ENCODE data around the gene SORCS2.

GRCh38 chr4:7371210-7371941 lies 179.0 kb downstream of the SORCS2 start:
- TF ChIP-seq SUZ12 (IDR thresholded peaks at IDR 0.05; ENCODE audit: extremely low read depth, insufficient read depth, insufficient read length) (no peak), YY1 (IDR thresholded peaks at IDR 0.05; ENCODE audit: insufficient read depth, insufficient read length) (no peak)
